Breast epithelium (tissue), 4 donors: ENCODE results near the gene AP4S1. TPM values are rescaled to one million over a fixed set of nuclear protein-coding genes. Genes with fewer than 3 reads are reported as not detected.
A peak's percentile ranks its signal among the peaks of the same experiment; 100 is the strongest.
"Not testable (repeated sequence)": the region's sequence is repeated elsewhere in the genome, so short reads cannot be mapped to it uniquely, and the experiment has no call there.

ENCODE experiments used
- DNase-seq, 2 donors: peaks; one replicate each; pipeline ENCODE4 v3.0.0-alpha.2; 2019; ENCODE audit warnings: low spot score in 2 of 2
- H3K27ac ChIP-seq, 2 donors: fragments of 200-600 bp; sonication (generic) in 1 of 2; one replicate each; pipeline ENCODE4 v1.5.1; 2016 to 2019; ENCODE audit warnings: mild to moderate bottlenecking in 1 of 2
- H3K27me3 ChIP-seq, 2 donors: fragments of 200-600 bp; sonication (generic) in 1 of 2; one replicate each; pipeline versions ENCODE4 v1.5.1 to v1.6.0; 2017 to 2019; ENCODE audit warnings: control low read depth in 1 of 2, mild to moderate bottlenecking in 1 of 2
- H3K36me3 ChIP-seq: fragments of 200-600 bp; one replicate; pipeline ENCODE4 v1.5.1; 2019
- H3K4me1 ChIP-seq, 2 donors: fragments of 200-600 bp; sonication (generic); one replicate each; pipeline ENCODE4 v1.5.1; 2016 to 2019; ENCODE audit warnings: control low read depth in 1 of 2
- H3K4me3 ChIP-seq, 3 donors: fragments of 200-600 bp; sonication (generic); 1 replicate in 2 of 3; 2 replicates in 1 of 3; pipeline ENCODE4 v1.5.1; 2016 to 2019; ENCODE audit warnings: mild to moderate bottlenecking in 3 of 3, moderate library complexity in 2 of 3
- H3K9me3 ChIP-seq, 2 donors: fragments of 200-600 bp; sonication (generic) in 1 of 2; one replicate each; pipeline ENCODE4 v1.5.1; 2016 to 2019; ENCODE audit warnings: control low read depth in 1 of 2
- CTCF ChIP-seq, 3 donors: fragments of 450-650 bp; IDR thresholded peaks; one replicate each; pipeline ENCODE4 v1.5.1; 2016 to 2017; ENCODE audit warnings: antibody characterized with exemption in 3 of 3, mild to moderate bottlenecking in 3 of 3, moderate library complexity in 3 of 3
- POLR2A ChIP-seq: fragments of 450-650 bp; IDR thresholded peaks from one replicate; pipeline ENCODE4 v1.6.1; 2016; ENCODE audit warnings: antibody characterized with exemption, mild to moderate bottlenecking, moderate library complexity
- POLR2AphosphoS5 ChIP-seq, 3 donors: sonication (generic); formaldehyde crosslinking; IDR thresholded peaks; one replicate each; pipeline ENCODE4 v1.6.1; 2017; ENCODE audit warnings: antibody characterized with exemption in 3 of 3
- intact Hi-C: fragments of 100-400 bp; cut with DNase I; formaldehyde crosslinking; loops from one replicate; pipeline ENCODE4 v1.15.1; 2023; ENCODE audit warnings: low total_unique reads
- total RNA-seq, 3 donors: library from RNA; depleted of rRNA; stranded (reverse); fragments of >200 nt; gene quantifications; one replicate each; pipeline ENCODE4 v1.1.0, GENCODE V29; 2016

AP4S1 gene
- total RNA-seq, 3 donors from 2014 or later: 4.5 to 11.1 (median 5.2) TPM

GRCh38 chr14:31052905-31053586 lies 27.6 kb downstream of the AP4S1 start:
- H3K9me3 ChIP-seq, H3K27ac ChIP-seq, H3K27me3 ChIP-seq, intact Hi-C loops, H3K4me1 ChIP-seq, H3K36me3 ChIP-seq, H3K4me3 ChIP-seq, DNase-seq: not testable (repeated sequence)
- peak in 2 of 3 donors; percentile 62 to 77 for TF ChIP-seq POLR2AphosphoS5 (IDR thresholded peaks at IDR 0.05)

GRCh38 chr14:31057035-31057434 lies 31.6 kb downstream of the AP4S1 start:
- TF ChIP-seq POLR2A (no peak), POLR2AphosphoS5 (IDR thresholded peaks at IDR 0.05) (no peak), CTCF (IDR thresholded peaks at IDR 0.05) (no peak)
- H3K4me1 ChIP-seq: no peaks in the 10 kb centered on the region
- H3K36me3 ChIP-seq: no peaks in the 10 kb centered on the region

GRCh38 chr14:31057701-31058364 lies 32.4 kb downstream of the AP4S1 start:
- intact Hi-C loops: no loop called here
- TF ChIP-seq POLR2A (no peak), POLR2AphosphoS5 (IDR thresholded peaks at IDR 0.05) (no peak), CTCF (IDR thresholded peaks at IDR 0.05) (no peak)

More at GRCh38 chr14:31057035-31057434, 31.6 kb downstream of the AP4S1 start:
- no peak overlapping the region for H3K4me3 ChIP-seq
- DNase-seq: no peak
- no peaks in the 10 kb centered on the region for H3K27me3 ChIP-seq
- H3K27ac ChIP-seq: no peak overlapping the region
- intact Hi-C loops: no loop called here
- no peaks in the 10 kb centered on the region for H3K9me3 ChIP-seq

GRCh38 chr14:31059152-31059924 lies 33.9 kb downstream of the AP4S1 start:
- Histone ChIP-seq H3K36me3 (no peaks in the 10 kb centered on the region), H3K4me3 (no peak overlapping the region), H3K27me3 (no peaks in the 10 kb centered on the region), H3K27ac (no peak overlapping the region), H3K4me1 (no peaks in the 10 kb centered on the region), H3K9me3 (no peaks in the 10 kb centered on the region)
- DNase-seq: no peak
- TF ChIP-seq CTCF (IDR thresholded peaks at IDR 0.05) (no peak), POLR2A (no peak), POLR2AphosphoS5 (IDR thresholded peaks at IDR 0.05) (no peak)
- intact Hi-C loops: no loop called here

More at GRCh38 chr14:31057701-31058364, 32.4 kb downstream of the AP4S1 start:
- Histone ChIP-seq H3K4me1 (no peaks in the 10 kb centered on the region), H3K9me3 (no peaks in the 10 kb centered on the region), H3K4me3 (no peak overlapping the region), H3K27ac (no peak overlapping the region), H3K36me3 (no peaks in the 10 kb centered on the region), H3K27me3 (no peaks in the 10 kb centered on the region)
- DNase-seq: no peak

GRCh38 chr14:31060253-31060875 lies 34.9 kb downstream of the AP4S1 start:
- DNase-seq: no peak
- no peak overlapping the region for H3K27ac ChIP-seq
- intact Hi-C loops: no loop called here
- TF ChIP-seq POLR2A (no peak), CTCF (IDR thresholded peaks at IDR 0.05) (no peak), POLR2AphosphoS5 (IDR thresholded peaks at IDR 0.05) (no peak)
- no peaks in the 10 kb centered on the region for H3K36me3 ChIP-seq
- H3K4me3 ChIP-seq: no peak overlapping the region
- no peaks in the 10 kb centered on the region for H3K9me3 ChIP-seq
- no peaks in the 10 kb centered on the region for H3K4me1 ChIP-seq
- no peaks in the 10 kb centered on the region for H3K27me3 ChIP-seq

- DNase-seq, H3K9me3 ChIP-seq, H3K36me3 ChIP-seq, H3K27me3 ChIP-seq, H3K4me1 ChIP-seq, H3K27ac ChIP-seq, H3K4me3 ChIP-seq, intact Hi-C loops: not testable (repeated sequence)
Observed at GRCh38 chr14:31062908-31063307, 37.5 kb downstream of the AP4S1 start.
